Measurements from ENCODE around the gene FAM217B.

DNA sequence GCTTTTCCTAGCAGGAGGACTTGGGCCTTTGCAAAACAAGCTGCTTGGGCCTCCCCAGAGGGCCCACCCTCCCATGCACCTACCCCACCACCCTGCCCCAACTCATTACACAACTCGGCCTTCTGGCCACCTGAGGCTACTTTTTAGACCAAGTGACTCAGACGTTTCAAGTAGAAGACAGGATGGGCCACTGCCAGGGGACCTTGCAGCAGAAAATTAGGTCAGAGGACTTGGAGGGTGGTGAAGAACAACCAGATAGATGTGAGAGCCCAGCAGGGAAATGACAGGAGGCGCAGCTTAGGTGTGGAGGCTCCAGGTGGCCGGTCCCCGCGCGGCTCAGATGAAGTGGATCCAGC lies 1.5 kb upstream of the FAM217B start:
- TF ChIP-seq, protein P1, sequence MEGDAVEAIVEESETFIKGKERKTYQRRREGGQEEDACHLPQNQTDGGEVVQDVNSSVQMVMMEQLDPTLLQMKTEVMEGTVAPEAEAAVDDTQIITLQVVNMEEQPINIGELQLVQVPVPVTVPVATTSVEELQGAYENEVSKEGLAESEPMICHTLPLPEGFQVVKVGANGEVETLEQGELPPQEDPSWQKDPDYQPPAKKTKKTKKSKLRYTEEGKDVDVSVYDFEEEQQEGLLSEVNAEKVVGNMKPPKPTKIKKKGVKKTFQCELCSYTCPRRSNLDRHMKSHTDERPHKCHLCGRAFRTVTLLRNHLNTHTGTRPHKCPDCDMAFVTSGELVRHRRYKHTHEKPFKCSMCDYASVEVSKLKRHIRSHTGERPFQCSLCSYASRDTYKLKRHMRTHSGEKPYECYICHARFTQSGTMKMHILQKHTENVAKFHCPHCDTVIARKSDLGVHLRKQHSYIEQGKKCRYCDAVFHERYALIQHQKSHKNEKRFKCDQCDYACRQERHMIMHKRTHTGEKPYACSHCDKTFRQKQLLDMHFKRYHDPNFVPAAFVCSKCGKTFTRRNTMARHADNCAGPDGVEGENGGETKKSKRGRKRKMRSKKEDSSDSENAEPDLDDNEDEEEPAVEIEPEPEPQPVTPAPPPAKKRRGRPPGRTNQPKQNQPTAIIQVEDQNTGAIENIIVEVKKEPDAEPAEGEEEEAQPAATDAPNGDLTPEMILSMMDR (IDR thresholded peaks at IDR 0.05), result no peak
- no peak for TF ChIP-seq POLR2A (IDR thresholded peaks at IDR 0.05)
